HCT116 (cell line): ENCODE data around the gene PCDHGA1. TPM values are rescaled to one million over a fixed set of nuclear protein-coding genes. Genes with fewer than 3 reads are reported as not detected.

Source experiments
- ATAC-seq: fragments of 200-7000 bp; cut with Tn5 transposase; 2 replicates; pipeline ENCODE4 v1.9.1; 2020; ENCODE audit warnings: mild to moderate bottlenecking, moderate library complexity
- BruUV-seq: library from RNA; stranded (reverse); fragments of 400-500 nt; replicated peaks from 2 replicates; lab custom pipeline; 2021; lab: Mats Ljungman, UMichigan
- CTCF ChIA-PET: fragments of 300-600 bp; sonication (Branson Sonifier 250); formaldehyde crosslinking; loops from one replicate; lab custom pipeline; 2021; ENCODE audit warnings: antibody characterized with exemption; lab: Charles Lee
- POLR2A ChIA-PET: fragments of 300-600, 350-600 bp; sonication (Branson Sonifier 250); formaldehyde crosslinking; loops from one replicate; lab custom pipeline; 2021; ENCODE audit warnings: antibody characterized with exemption; lab: Charles Lee
- RAD21 ChIA-PET, 2 experiments: fragments of 300-600 bp; sonication (Branson Sonifier 250); formaldehyde crosslinking; loops; one replicate each; lab custom pipeline; 2023; ENCODE audit warnings: low total read pairs in 2 of 2; ENCODE audit not compliant: uncharacterized antibody in 2 of 2, unreplicated experiment in 2 of 2, low non-redundant PET in 1 of 2; lab: Charles Lee
- DNase-seq: peaks from one replicate; pipeline ENCODE4 v3.0.0-alpha.2; 2010; ENCODE audit warnings: low read depth, low spot score
- H2AFZ ChIP-seq: fragments of 200-600 bp; shearing (Covaris generic), sonication (generic); 2 replicates; pipeline ENCODE4 v1.6.1; 2017; ENCODE audit warnings: low read depth, mixed run types, mixed read lengths, antibody characterized with exemption, low read length; ENCODE audit not compliant: poor library complexity, severe bottlenecking
- H3K27ac ChIP-seq: 2 replicates; pipeline ENCODE4 v1.5.1; 2012; ENCODE audit warnings: low read depth, low read length
- H3K27me3 ChIP-seq: fragments of 200-600 bp; sonication (generic); 2 replicates; pipeline ENCODE4 v1.6.1; 2016; ENCODE audit warnings: mixed run types, low read length, mixed read lengths; ENCODE audit not compliant: insufficient read depth
- H3K36me3 ChIP-seq, 2 experiments: fragments of 200-500 bp in 1 of 2; fragments of 200-600 bp in 1 of 2; sonication (Bioruptor generic) in 1 of 2; sonication (generic) in 1 of 2; 2 replicates each; pipeline versions ENCODE4 v1.5.1 to v1.6.1; 2014 to 2016; ENCODE audit warnings: low read length in 2 of 2, inconsistent platforms in 1 of 2, mixed read lengths in 1 of 2, mixed run types in 1 of 2; ENCODE audit not compliant: insufficient read depth in 2 of 2, control insufficient read depth in 1 of 2
- H3K4me1 ChIP-seq, 2 experiments: fragments of 200-600 bp in 1 of 2; sonication (generic) in 1 of 2; 2 replicates each; pipeline versions ENCODE4 v1.5.1 to v1.6.1; 2012 to 2017; ENCODE audit warnings: low read length in 2 of 2, inconsistent platforms in 1 of 2, mild to moderate bottlenecking in 1 of 2, mixed read lengths in 1 of 2, mixed run types in 1 of 2, moderate library complexity in 1 of 2; ENCODE audit not compliant: insufficient read depth in 2 of 2, control insufficient read depth in 1 of 2
- H3K4me2 ChIP-seq: fragments of 200-600 bp; sonication (generic); 2 replicates; pipeline ENCODE4 v1.6.1; 2017; ENCODE audit warnings: mixed run types, low read length, mixed read lengths
- H3K4me3 ChIP-seq, 2 experiments: fragments of 200-600 bp in 1 of 2; sonication (generic) in 1 of 2; replicated peaks in 1 of 2; 2 replicates each; pipeline ENCODE4 v1.5.1; 2011 to 2016; ENCODE audit warnings: low read length in 2 of 2, control low read depth in 1 of 2, low read depth in 1 of 2, mild to moderate bottlenecking in 1 of 2, mixed read lengths in 1 of 2, mixed run types in 1 of 2
- H3K79me2 ChIP-seq: fragments of 200-600 bp; sonication (generic); 2 replicates; pipeline ENCODE4 v1.6.1; 2017; ENCODE audit warnings: mild to moderate bottlenecking, mixed run types, low read length, moderate library complexity, mixed read lengths; ENCODE audit not compliant: insufficient read depth
- H3K9ac ChIP-seq: fragments of 200-600 bp; sonication (generic); 2 replicates; pipeline ENCODE4 v1.6.1; 2016; ENCODE audit warnings: low read length, mixed read lengths
- H3K9me2 ChIP-seq: fragments of 200-600 bp; sonication (generic), shearing (Covaris generic); 2 replicates; pipeline ENCODE4 v1.6.1; 2017; ENCODE audit warnings: mixed run types, mild to moderate bottlenecking, moderate library complexity; ENCODE audit not compliant: insufficient read depth
- H3K9me3 ChIP-seq, 2 experiments: fragments of 200-500 bp in 1 of 2; fragments of 200-600 bp in 1 of 2; sonication (Bioruptor generic) in 1 of 2; sonication (generic) in 1 of 2; 2 replicates each; pipeline ENCODE4 v1.6.1; 2014 to 2017; ENCODE audit warnings: low read length in 2 of 2, mixed read lengths in 2 of 2, inconsistent platforms in 1 of 2, low read depth in 1 of 2, mild to moderate bottlenecking in 1 of 2, mixed run types in 1 of 2, moderate library complexity in 1 of 2; ENCODE audit not compliant: control insufficient read depth in 1 of 2, insufficient read depth in 1 of 2
- H4K20me1 ChIP-seq: fragments of 200-600 bp; sonication (generic), shearing (Covaris generic); 2 replicates; pipeline ENCODE4 v1.6.1; 2017; ENCODE audit warnings: mixed run types, mild to moderate bottlenecking, moderate library complexity; ENCODE audit not compliant: insufficient read depth
- EGR1 ChIP-seq: IDR thresholded peaks from 2 replicates; pipeline ENCODE4 v1.6.1; 2012; ENCODE audit warnings: low read depth
- EZH2phosphoT487 ChIP-seq: fragments of 200-600 bp; IDR thresholded peaks from 2 replicates; pipeline ENCODE4 v1.6.1; 2018; ENCODE audit warnings: antibody characterized with exemption, borderline replicate concordance
- JUND ChIP-seq: IDR thresholded peaks from 2 replicates; pipeline ENCODE4 v1.6.1; 2012
- POLR2A ChIP-seq: IDR thresholded peaks from 2 replicates; pipeline ENCODE4 v1.7.0; 2011; ENCODE audit warnings: borderline replicate concordance; ENCODE audit not compliant: insufficient read depth, insufficient read length; ENCODE audit errors: extremely low read depth
- SIN3A ChIP-seq: IDR thresholded peaks from 2 replicates; pipeline ENCODE4 v1.6.1; 2012; ENCODE audit warnings: low read depth
- SP1 ChIP-seq: IDR thresholded peaks from 2 replicates; pipeline ENCODE4 v1.6.1; 2012; ENCODE audit warnings: low read depth
- SRF ChIP-seq: IDR thresholded peaks from 2 replicates; pipeline ENCODE4 v1.6.1; 2012; ENCODE audit warnings: low read depth
- ZFX ChIP-seq: fragments of 450-650 bp; IDR thresholded peaks from 2 replicates; pipeline ENCODE4 v1.6.1; 2017
- ZNF274 ChIP-seq: fragments of 200-500 bp; sonication (Bioruptor generic); IDR thresholded peaks from 2 replicates; pipeline ENCODE4 v1.6.1; 2014; ENCODE audit warnings: mild to moderate bottlenecking, low read depth, low read length, inconsistent platforms
- intact Hi-C: fragments of 100-400 bp; cut with micrococcal nuclease; formaldehyde crosslinking; loops from 2 replicates; pipeline ENCODE4 v1.10.0; 2022
- total RNA-seq: library from RNA; stranded (reverse); gene quantifications from one replicate; pipeline ENCODE4 v1.2.1, GENCODE V29; 2021; ENCODE audit not compliant: unreplicated experiment
- TF ChIP-seq, protein P1 (sequence below): IDR thresholded peaks from 2 replicates; pipeline ENCODE4 v1.6.1; 2012
- TF ChIP-seq, protein P2 (sequence below): IDR thresholded peaks from 2 replicates; pipeline ENCODE4 v1.6.1; 2012

The PCDHGA1 gene
- total RNA-seq, 1 experiment from 2014 or later, result 0.05 TPM

DNA sequence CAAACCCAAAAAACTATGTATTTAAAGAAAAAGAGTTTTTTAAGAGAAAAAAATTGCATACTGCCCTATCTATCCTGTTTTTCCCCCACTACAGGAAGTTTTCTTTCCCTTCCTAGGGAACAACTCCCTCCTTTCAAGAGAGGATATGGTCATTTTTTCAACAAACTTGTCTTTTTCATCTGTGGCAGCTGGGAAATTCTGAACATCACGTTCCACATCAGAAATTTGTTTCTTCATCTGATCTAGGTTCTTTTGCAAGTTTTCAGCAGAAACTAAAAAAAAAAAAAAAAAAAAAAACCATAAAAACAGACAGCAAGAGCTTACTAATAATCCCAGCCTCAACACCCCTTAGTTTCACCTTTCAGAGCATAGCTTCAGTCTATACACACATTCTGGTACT, 197.1 kb downstream of the PCDHGA1 start:
- no peaks in the 10 kb centered on the region for H4K20me1 ChIP-seq
- no peaks in the 10 kb centered on the region for H3K9me2 ChIP-seq
- DNase-seq, result no peak
- peaks cover 6 to 49% of the 10 kb centered on the region in 2 experiments; a peak in 3 of 4 replicates for H3K36me3 ChIP-seq
- H3K9ac ChIP-seq, result no peak overlapping the region
- H3K4me1 ChIP-seq, result peaks cover 15 to 27% of the 10 kb centered on the region in 2 experiments
- intact Hi-C loops, result no loop called here
- H3K4me2 ChIP-seq, result no peak overlapping the region
- no peak overlapping the region for H2AFZ ChIP-seq
- no peaks in the 10 kb centered on the region for H3K9me3 ChIP-seq
- H3K27me3 ChIP-seq, result no peaks in the 10 kb centered on the region
- CTCF ChIA-PET, result interaction anchor here (1.0 kb wide), 1 partner anchor 114 kb away, joined by 5 read pairs; the partner anchor contains the start of gene PCDHGA10
- no peak overlapping the region for H3K27ac ChIP-seq
- POLR2A ChIA-PET, result no interaction called here
- ATAC-seq, result no peak
- no peak for TF ChIP-seq JUND
- TF ChIP-seq, protein P1, sequence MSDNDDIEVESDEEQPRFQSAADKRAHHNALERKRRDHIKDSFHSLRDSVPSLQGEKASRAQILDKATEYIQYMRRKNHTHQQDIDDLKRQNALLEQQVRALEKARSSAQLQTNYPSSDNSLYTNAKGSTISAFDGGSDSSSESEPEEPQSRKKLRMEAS, result no peak
- no peak for TF ChIP-seq SP1
- TF ChIP-seq EZH2phosphoT487, result no peak
- TF ChIP-seq ZFX, result no peak
- TF ChIP-seq POLR2A, result no peak
- TF ChIP-seq ZNF274, result no peak
- no peak for TF ChIP-seq SRF
- BruUV-seq, result no TSS peak
- RAD21 ChIA-PET, result no interaction called here
- peaks cover 6% of the 10 kb centered on the region; the same call in 1 of the 2 replicates for H3K79me2 ChIP-seq
- no peak overlapping the region for H3K4me3 ChIP-seq

DNA sequence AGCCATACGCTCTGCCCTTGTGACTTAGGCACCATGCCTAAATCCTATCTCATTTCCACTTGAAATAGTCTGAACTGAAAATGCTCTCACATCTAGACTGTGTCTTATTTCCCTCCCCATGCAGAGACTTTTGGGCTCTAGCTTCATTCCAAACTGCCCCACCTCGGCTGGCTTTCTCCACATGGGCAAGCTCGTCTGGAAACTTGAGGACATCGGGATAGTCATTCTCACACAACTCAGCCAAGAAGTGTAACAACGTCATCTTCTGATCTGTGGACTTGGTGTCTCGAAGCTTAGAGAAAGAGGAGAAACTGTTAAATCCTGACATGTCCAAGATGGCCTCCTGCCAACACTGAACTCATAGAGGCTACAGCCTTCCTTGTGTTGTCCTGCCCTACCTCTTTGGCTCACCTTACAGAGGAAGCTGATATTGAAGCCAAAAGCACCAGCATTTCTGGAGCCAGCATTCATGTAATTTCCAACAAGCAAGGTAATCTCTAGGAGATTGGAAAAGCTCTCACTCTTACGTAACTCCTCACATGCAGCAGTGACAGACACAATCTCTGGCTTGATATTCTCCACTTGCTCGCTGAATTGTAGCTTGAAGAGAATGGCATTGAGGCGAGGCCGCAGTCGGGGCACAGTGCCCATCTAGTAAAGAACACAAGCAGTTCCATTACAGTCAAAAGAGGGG, 198.1 kb downstream of the PCDHGA1 start:
- no peak overlapping the region for H3K27ac ChIP-seq
- H3K4me1 ChIP-seq, result peaks cover 7 to 17% of the 10 kb centered on the region in 2 experiments; a peak in 3 of 4 replicates
- H3K9me2 ChIP-seq, result no peaks in the 10 kb centered on the region
- H3K9ac ChIP-seq, result no peak overlapping the region
- H3K4me2 ChIP-seq, result no peak overlapping the region
- DNase-seq (no peak), ATAC-seq (no peak)
- ChIA-PET CTCF (no interaction called here), POLR2A (no interaction called here), RAD21 (no interaction called here)
- no TSS peak for BruUV-seq
- no peak overlapping the region for H2AFZ ChIP-seq
- H3K36me3 ChIP-seq, result peaks cover 6 to 45% of the 10 kb centered on the region in 2 experiments; a peak in 3 of 4 replicates
- no peaks in the 10 kb centered on the region for H3K27me3 ChIP-seq
- H4K20me1 ChIP-seq, result no peaks in the 10 kb centered on the region
- no peaks in the 10 kb centered on the region for H3K9me3 ChIP-seq
- TF ChIP-seq JUND, result no peak
- TF ChIP-seq SRF, result no peak
- no peak for TF ChIP-seq SIN3A
- TF ChIP-seq, protein P2, sequence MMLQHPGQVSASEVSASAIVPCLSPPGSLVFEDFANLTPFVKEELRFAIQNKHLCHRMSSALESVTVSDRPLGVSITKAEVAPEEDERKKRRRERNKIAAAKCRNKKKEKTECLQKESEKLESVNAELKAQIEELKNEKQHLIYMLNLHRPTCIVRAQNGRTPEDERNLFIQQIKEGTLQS, result no peak
- no peak for TF ChIP-seq EGR1
- H3K79me2 ChIP-seq, result peaks cover 6% of the 10 kb centered on the region; the same call in 1 of the 2 replicates
- intact Hi-C loops, result no loop called here
- no peak overlapping the region for H3K4me3 ChIP-seq
